HCT116 (cell line): ENCODE measurements around the gene GNS. TPM values are rescaled to one million over a fixed set of nuclear protein-coding genes. Genes with fewer than 3 reads are reported as not detected.

ENCODE experiments used
- ATAC-seq: fragments of 200-7000 bp; cut with Tn5 transposase; 2 replicates; pipeline ENCODE4 v1.9.1; 2020; ENCODE audit warnings: mild to moderate bottlenecking, moderate library complexity
- BruUV-seq: library from RNA; stranded (reverse); fragments of 400-500 nt; replicated peaks from 2 replicates; lab custom pipeline; 2021; lab: Mats Ljungman, UMichigan
- CTCF ChIA-PET: fragments of 300-600 bp; sonication (Branson Sonifier 250); formaldehyde crosslinking; loops from one replicate; lab custom pipeline; 2021; ENCODE audit warnings: antibody characterized with exemption; lab: Charles Lee
- POLR2A ChIA-PET: fragments of 300-600, 350-600 bp; sonication (Branson Sonifier 250); formaldehyde crosslinking; loops from one replicate; lab custom pipeline; 2021; ENCODE audit warnings: antibody characterized with exemption; lab: Charles Lee
- RAD21 ChIA-PET, 2 experiments: fragments of 300-600 bp; sonication (Branson Sonifier 250); formaldehyde crosslinking; loops; one replicate each; lab custom pipeline; 2023; ENCODE audit warnings: low total read pairs in 2 of 2; ENCODE audit not compliant: uncharacterized antibody in 2 of 2, unreplicated experiment in 2 of 2, low non-redundant PET in 1 of 2; lab: Charles Lee
- DNase-seq: peaks from one replicate; pipeline ENCODE4 v3.0.0-alpha.2; 2010; ENCODE audit warnings: low read depth, low spot score
- H2AFZ ChIP-seq: fragments of 200-600 bp; shearing (Covaris generic), sonication (generic); 2 replicates; pipeline ENCODE4 v1.6.1; 2017; ENCODE audit warnings: low read depth, mixed run types, mixed read lengths, antibody characterized with exemption, low read length; ENCODE audit not compliant: poor library complexity, severe bottlenecking
- H3K27ac ChIP-seq: 2 replicates; pipeline ENCODE4 v1.5.1; 2012; ENCODE audit warnings: low read depth, low read length
- H3K27me3 ChIP-seq: fragments of 200-600 bp; sonication (generic); 2 replicates; pipeline ENCODE4 v1.6.1; 2016; ENCODE audit warnings: mixed run types, low read length, mixed read lengths; ENCODE audit not compliant: insufficient read depth
- H3K36me3 ChIP-seq, 2 experiments: fragments of 200-500 bp in 1 of 2; fragments of 200-600 bp in 1 of 2; sonication (Bioruptor generic) in 1 of 2; sonication (generic) in 1 of 2; 2 replicates each; pipeline versions ENCODE4 v1.5.1 to v1.6.1; 2014 to 2016; ENCODE audit warnings: low read length in 2 of 2, inconsistent platforms in 1 of 2, mixed read lengths in 1 of 2, mixed run types in 1 of 2; ENCODE audit not compliant: insufficient read depth in 2 of 2, control insufficient read depth in 1 of 2
- H3K4me1 ChIP-seq, 2 experiments: fragments of 200-600 bp in 1 of 2; sonication (generic) in 1 of 2; 2 replicates each; pipeline versions ENCODE4 v1.5.1 to v1.6.1; 2012 to 2017; ENCODE audit warnings: low read length in 2 of 2, inconsistent platforms in 1 of 2, mild to moderate bottlenecking in 1 of 2, mixed read lengths in 1 of 2, mixed run types in 1 of 2, moderate library complexity in 1 of 2; ENCODE audit not compliant: insufficient read depth in 2 of 2, control insufficient read depth in 1 of 2
- H3K4me2 ChIP-seq: fragments of 200-600 bp; sonication (generic); 2 replicates; pipeline ENCODE4 v1.6.1; 2017; ENCODE audit warnings: mixed run types, low read length, mixed read lengths
- H3K4me3 ChIP-seq, 2 experiments: fragments of 200-600 bp in 1 of 2; sonication (generic) in 1 of 2; replicated peaks in 1 of 2; 2 replicates each; pipeline ENCODE4 v1.5.1; 2011 to 2016; ENCODE audit warnings: low read length in 2 of 2, control low read depth in 1 of 2, low read depth in 1 of 2, mild to moderate bottlenecking in 1 of 2, mixed read lengths in 1 of 2, mixed run types in 1 of 2
- H3K79me2 ChIP-seq: fragments of 200-600 bp; sonication (generic); 2 replicates; pipeline ENCODE4 v1.6.1; 2017; ENCODE audit warnings: mild to moderate bottlenecking, mixed run types, low read length, moderate library complexity, mixed read lengths; ENCODE audit not compliant: insufficient read depth
- H3K9ac ChIP-seq: fragments of 200-600 bp; sonication (generic); 2 replicates; pipeline ENCODE4 v1.6.1; 2016; ENCODE audit warnings: low read length, mixed read lengths
- H3K9me2 ChIP-seq: fragments of 200-600 bp; sonication (generic), shearing (Covaris generic); 2 replicates; pipeline ENCODE4 v1.6.1; 2017; ENCODE audit warnings: mixed run types, mild to moderate bottlenecking, moderate library complexity; ENCODE audit not compliant: insufficient read depth
- H3K9me3 ChIP-seq, 2 experiments: fragments of 200-500 bp in 1 of 2; fragments of 200-600 bp in 1 of 2; sonication (Bioruptor generic) in 1 of 2; sonication (generic) in 1 of 2; 2 replicates each; pipeline ENCODE4 v1.6.1; 2014 to 2017; ENCODE audit warnings: low read length in 2 of 2, mixed read lengths in 2 of 2, inconsistent platforms in 1 of 2, low read depth in 1 of 2, mild to moderate bottlenecking in 1 of 2, mixed run types in 1 of 2, moderate library complexity in 1 of 2; ENCODE audit not compliant: control insufficient read depth in 1 of 2, insufficient read depth in 1 of 2
- H4K20me1 ChIP-seq: fragments of 200-600 bp; sonication (generic), shearing (Covaris generic); 2 replicates; pipeline ENCODE4 v1.6.1; 2017; ENCODE audit warnings: mixed run types, mild to moderate bottlenecking, moderate library complexity; ENCODE audit not compliant: insufficient read depth
- EZH2 ChIP-seq: fragments of 200-600 bp; sonication (generic); IDR thresholded peaks from 2 replicates; pipeline ENCODE4 v1.6.1; 2017; ENCODE audit warnings: antibody characterized with exemption, mixed run types
- SIN3A ChIP-seq: IDR thresholded peaks from 2 replicates; pipeline ENCODE4 v1.6.1; 2012; ENCODE audit warnings: low read depth
- SRF ChIP-seq: IDR thresholded peaks from 2 replicates; pipeline ENCODE4 v1.6.1; 2012; ENCODE audit warnings: low read depth
- YY1 ChIP-seq: IDR thresholded peaks from 2 replicates; pipeline ENCODE4 v1.6.1; 2011; ENCODE audit warnings: low read length, low read depth, moderate library complexity, mild to moderate bottlenecking; ENCODE audit not compliant: insufficient replicate concordance; ENCODE audit errors: extremely low read depth
- ZNF274 ChIP-seq: fragments of 200-500 bp; sonication (Bioruptor generic); IDR thresholded peaks from 2 replicates; pipeline ENCODE4 v1.6.1; 2014; ENCODE audit warnings: mild to moderate bottlenecking, low read depth, low read length, inconsistent platforms
- intact Hi-C: fragments of 100-400 bp; cut with micrococcal nuclease; formaldehyde crosslinking; loops from 2 replicates; pipeline ENCODE4 v1.10.0; 2022
- total RNA-seq: library from RNA; stranded (reverse); gene quantifications from one replicate; pipeline ENCODE4 v1.2.1, GENCODE V29; 2021; ENCODE audit not compliant: unreplicated experiment
- TF ChIP-seq, protein P1 (sequence below), 3 experiments: fragments of 200-600 bp in 1 of 3; sonication (generic) in 1 of 3; IDR thresholded peaks in 2 of 3; conservative IDR thresholded peaks in 1 of 3; 2 replicates each; pipeline ENCODE4 v1.5.1; 2012 to 2017; ENCODE audit warnings: low read depth in 2 of 3, low read length in 2 of 3, antibody characterized with exemption in 1 of 3, borderline replicate concordance in 1 of 3, control low read depth in 1 of 3, mild to moderate bottlenecking in 1 of 3, mixed read lengths in 1 of 3, mixed run types in 1 of 3, moderate library complexity in 1 of 3; ENCODE audit not compliant: insufficient read depth in 1 of 3
- TF ChIP-seq, protein P2 (sequence below): IDR thresholded peaks from 2 replicates; pipeline ENCODE4 v1.6.1; 2012
- TF ChIP-seq, protein P3 (sequence below): IDR thresholded peaks from 2 replicates; pipeline ENCODE4 v1.6.1; 2012; ENCODE audit warnings: low read depth
- TF ChIP-seq, protein P4 (sequence below): IDR thresholded peaks from 2 replicates; pipeline ENCODE4 v1.6.1; 2011; ENCODE audit warnings: mild to moderate bottlenecking, low read length, moderate library complexity; ENCODE audit not compliant: insufficient replicate concordance; ENCODE audit errors: extremely low read depth
- TF ChIP-seq, protein P5 (sequence below): IDR thresholded peaks from 2 replicates; pipeline ENCODE4 v1.6.1; 2012

Gene GNS
- total RNA-seq, 1 experiment from 2014 or later = 45.7 TPM

DNA sequence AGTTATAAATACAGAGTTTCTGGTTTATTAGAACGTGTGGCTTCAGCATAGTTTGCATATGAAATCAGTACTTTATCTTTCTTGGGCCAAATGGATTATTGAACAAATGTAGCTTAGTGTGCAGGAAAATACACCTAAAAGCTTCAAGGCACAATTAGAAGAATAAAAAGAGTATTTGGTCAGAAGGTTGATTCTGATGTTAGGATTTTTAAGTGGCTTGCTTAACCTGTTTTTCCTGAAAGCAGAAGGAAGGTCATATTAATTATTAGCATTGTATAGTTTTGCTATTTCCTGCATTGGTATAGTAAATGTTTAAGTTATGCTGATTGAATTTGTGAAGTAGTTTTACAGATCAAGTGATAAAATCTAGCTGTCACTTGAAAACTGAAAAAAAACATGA lies 31.0 kb upstream of the GNS start (continued):
- TF ChIP-seq, protein P1, sequence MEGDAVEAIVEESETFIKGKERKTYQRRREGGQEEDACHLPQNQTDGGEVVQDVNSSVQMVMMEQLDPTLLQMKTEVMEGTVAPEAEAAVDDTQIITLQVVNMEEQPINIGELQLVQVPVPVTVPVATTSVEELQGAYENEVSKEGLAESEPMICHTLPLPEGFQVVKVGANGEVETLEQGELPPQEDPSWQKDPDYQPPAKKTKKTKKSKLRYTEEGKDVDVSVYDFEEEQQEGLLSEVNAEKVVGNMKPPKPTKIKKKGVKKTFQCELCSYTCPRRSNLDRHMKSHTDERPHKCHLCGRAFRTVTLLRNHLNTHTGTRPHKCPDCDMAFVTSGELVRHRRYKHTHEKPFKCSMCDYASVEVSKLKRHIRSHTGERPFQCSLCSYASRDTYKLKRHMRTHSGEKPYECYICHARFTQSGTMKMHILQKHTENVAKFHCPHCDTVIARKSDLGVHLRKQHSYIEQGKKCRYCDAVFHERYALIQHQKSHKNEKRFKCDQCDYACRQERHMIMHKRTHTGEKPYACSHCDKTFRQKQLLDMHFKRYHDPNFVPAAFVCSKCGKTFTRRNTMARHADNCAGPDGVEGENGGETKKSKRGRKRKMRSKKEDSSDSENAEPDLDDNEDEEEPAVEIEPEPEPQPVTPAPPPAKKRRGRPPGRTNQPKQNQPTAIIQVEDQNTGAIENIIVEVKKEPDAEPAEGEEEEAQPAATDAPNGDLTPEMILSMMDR (IDR thresholded peaks at IDR 0.05 in 2 of 3, conservative IDR thresholded peaks at IDR 0.05 in 1 of 3; ENCODE audit: borderline replicate concordance in 1 of 3, insufficient read depth in 1 of 3, low read depth in 2 of 3, low read length in 2 of 3) = no peak
- TF ChIP-seq, protein P2, sequence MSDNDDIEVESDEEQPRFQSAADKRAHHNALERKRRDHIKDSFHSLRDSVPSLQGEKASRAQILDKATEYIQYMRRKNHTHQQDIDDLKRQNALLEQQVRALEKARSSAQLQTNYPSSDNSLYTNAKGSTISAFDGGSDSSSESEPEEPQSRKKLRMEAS = no peak

DNA sequence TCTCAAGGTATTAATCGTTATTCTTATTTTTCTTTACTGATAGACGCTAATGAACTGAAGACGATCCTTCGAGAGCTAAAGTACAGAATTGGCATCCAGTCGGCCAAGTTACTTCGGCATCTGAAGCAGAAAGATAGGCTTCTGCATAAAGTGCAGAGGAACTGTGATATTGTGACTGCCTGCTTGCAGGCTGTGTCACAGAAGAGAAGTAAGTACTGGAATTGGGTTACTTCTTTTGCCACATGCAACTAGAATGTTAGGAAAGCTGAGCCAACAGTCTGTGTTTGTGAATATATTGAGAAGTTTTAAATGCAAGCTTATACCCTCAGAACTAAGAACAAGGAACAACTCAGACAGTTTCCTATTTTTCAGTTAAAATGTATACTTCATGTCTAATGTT lies 26.6 kb upstream of the GNS start:
- Histone ChIP-seq H3K36me3 (peaks cover 0 to 3% of the 10 kb centered on the region in 2 experiments; a peak in 1 of 4 replicates), H3K27me3 (no peaks in the 10 kb centered on the region), H3K9me3 (no peaks in the 10 kb centered on the region), H2AFZ (no peak overlapping the region), H3K4me1 (peaks cover 2 to 9% of the 10 kb centered on the region in 2 experiments; a peak in 3 of 4 replicates), H3K4me3 (no peak overlapping the region), H3K9me2 (no peaks in the 10 kb centered on the region), H3K9ac (no peak overlapping the region), H4K20me1 (no peaks in the 10 kb centered on the region), H3K27ac (no peak overlapping the region), H3K79me2 (peaks cover 64% of the 10 kb centered on the region), H3K4me2 (no peak overlapping the region)
- intact Hi-C loops = no loop called here
- ChIA-PET CTCF (interaction anchor here (1.6 to 1.9 kb wide), 2 partner anchors 10 to 16 kb away, joined by 8 to 12 read pairs; no protein-coding TSS in a partner anchor), POLR2A (no interaction called here), RAD21 (no interaction called here)
- TF ChIP-seq ZNF274 (no peak), SIN3A (no peak), YY1 (no peak), SRF (no peak), EZH2 (no peak)
- TF ChIP-seq, protein P3, sequence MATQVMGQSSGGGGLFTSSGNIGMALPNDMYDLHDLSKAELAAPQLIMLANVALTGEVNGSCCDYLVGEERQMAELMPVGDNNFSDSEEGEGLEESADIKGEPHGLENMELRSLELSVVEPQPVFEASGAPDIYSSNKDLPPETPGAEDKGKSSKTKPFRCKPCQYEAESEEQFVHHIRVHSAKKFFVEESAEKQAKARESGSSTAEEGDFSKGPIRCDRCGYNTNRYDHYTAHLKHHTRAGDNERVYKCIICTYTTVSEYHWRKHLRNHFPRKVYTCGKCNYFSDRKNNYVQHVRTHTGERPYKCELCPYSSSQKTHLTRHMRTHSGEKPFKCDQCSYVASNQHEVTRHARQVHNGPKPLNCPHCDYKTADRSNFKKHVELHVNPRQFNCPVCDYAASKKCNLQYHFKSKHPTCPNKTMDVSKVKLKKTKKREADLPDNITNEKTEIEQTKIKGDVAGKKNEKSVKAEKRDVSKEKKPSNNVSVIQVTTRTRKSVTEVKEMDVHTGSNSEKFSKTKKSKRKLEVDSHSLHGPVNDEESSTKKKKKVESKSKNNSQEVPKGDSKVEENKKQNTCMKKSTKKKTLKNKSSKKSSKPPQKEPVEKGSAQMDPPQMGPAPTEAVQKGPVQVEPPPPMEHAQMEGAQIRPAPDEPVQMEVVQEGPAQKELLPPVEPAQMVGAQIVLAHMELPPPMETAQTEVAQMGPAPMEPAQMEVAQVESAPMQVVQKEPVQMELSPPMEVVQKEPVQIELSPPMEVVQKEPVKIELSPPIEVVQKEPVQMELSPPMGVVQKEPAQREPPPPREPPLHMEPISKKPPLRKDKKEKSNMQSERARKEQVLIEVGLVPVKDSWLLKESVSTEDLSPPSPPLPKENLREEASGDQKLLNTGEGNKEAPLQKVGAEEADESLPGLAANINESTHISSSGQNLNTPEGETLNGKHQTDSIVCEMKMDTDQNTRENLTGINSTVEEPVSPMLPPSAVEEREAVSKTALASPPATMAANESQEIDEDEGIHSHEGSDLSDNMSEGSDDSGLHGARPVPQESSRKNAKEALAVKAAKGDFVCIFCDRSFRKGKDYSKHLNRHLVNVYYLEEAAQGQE = no peak
- TF ChIP-seq, protein P1 (IDR thresholded peaks at IDR 0.05 in 2 of 3, conservative IDR thresholded peaks at IDR 0.05 in 1 of 3; ENCODE audit: borderline replicate concordance in 1 of 3, insufficient read depth in 1 of 3, low read depth in 2 of 3, low read length in 2 of 3) = no peak
- TF ChIP-seq, protein P4, sequence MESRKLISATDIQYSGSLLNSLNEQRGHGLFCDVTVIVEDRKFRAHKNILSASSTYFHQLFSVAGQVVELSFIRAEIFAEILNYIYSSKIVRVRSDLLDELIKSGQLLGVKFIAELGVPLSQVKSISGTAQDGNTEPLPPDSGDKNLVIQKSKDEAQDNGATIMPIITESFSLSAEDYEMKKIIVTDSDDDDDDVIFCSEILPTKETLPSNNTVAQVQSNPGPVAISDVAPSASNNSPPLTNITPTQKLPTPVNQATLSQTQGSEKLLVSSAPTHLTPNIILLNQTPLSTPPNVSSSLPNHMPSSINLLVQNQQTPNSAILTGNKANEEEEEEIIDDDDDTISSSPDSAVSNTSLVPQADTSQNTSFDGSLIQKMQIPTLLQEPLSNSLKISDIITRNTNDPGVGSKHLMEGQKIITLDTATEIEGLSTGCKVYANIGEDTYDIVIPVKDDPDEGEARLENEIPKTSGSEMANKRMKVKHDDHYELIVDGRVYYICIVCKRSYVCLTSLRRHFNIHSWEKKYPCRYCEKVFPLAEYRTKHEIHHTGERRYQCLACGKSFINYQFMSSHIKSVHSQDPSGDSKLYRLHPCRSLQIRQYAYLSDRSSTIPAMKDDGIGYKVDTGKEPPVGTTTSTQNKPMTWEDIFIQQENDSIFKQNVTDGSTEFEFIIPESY = no peak
- TF ChIP-seq, protein P5, sequence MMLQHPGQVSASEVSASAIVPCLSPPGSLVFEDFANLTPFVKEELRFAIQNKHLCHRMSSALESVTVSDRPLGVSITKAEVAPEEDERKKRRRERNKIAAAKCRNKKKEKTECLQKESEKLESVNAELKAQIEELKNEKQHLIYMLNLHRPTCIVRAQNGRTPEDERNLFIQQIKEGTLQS = no peak
- TF ChIP-seq, protein P2 = no peak
- no peak for ATAC-seq
- no peak for DNase-seq
- BruUV-seq = no TSS peak
